PC-9 (cell line): Measurements from ENCODE around the gene BCL2L15.

Experiments used
- EZH2 ChIP-seq: fragments of 200-600 bp; sonication (generic); IDR thresholded peaks from 2 replicates; pipeline ENCODE4 v1.8.0; 2017; ENCODE audit warnings: antibody characterized with exemption, low read depth
- TF ChIP-seq, protein P1 (sequence below): fragments of 200-600 bp; sonication (generic); conservative IDR thresholded peaks from 2 replicates; pipeline ENCODE4 v1.6.1; 2017; ENCODE audit warnings: mixed run types, antibody characterized with exemption, mild to moderate bottlenecking, moderate library complexity

- TF ChIP-seq, protein P1, sequence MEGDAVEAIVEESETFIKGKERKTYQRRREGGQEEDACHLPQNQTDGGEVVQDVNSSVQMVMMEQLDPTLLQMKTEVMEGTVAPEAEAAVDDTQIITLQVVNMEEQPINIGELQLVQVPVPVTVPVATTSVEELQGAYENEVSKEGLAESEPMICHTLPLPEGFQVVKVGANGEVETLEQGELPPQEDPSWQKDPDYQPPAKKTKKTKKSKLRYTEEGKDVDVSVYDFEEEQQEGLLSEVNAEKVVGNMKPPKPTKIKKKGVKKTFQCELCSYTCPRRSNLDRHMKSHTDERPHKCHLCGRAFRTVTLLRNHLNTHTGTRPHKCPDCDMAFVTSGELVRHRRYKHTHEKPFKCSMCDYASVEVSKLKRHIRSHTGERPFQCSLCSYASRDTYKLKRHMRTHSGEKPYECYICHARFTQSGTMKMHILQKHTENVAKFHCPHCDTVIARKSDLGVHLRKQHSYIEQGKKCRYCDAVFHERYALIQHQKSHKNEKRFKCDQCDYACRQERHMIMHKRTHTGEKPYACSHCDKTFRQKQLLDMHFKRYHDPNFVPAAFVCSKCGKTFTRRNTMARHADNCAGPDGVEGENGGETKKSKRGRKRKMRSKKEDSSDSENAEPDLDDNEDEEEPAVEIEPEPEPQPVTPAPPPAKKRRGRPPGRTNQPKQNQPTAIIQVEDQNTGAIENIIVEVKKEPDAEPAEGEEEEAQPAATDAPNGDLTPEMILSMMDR = no peak
- no peak for TF ChIP-seq EZH2
Measured at GRCh38 chr1:113937146-113937545, 49.8 kb upstream of the BCL2L15 start.
